GM23248 (cell line): ENCODE measurements around the gene EMC6.

Experiments
- EZH2 ChIP-seq: fragments of 200-600 bp; sonication (generic); IDR thresholded peaks from 2 replicates; pipeline ENCODE4 v1.6.1; 2018; ENCODE audit warnings: antibody characterized with exemption, mild to moderate bottlenecking; ENCODE audit not compliant: insufficient read depth, poor library complexity, severe bottlenecking
- EZH2phosphoT487 ChIP-seq: fragments of 200-600 bp; sonication (generic); IDR thresholded peaks from 2 replicates; pipeline ENCODE4 v1.6.1; 2018; ENCODE audit warnings: antibody characterized with exemption, moderate library complexity, mild to moderate bottlenecking, low read depth; ENCODE audit not compliant: insufficient read depth

DNA sequence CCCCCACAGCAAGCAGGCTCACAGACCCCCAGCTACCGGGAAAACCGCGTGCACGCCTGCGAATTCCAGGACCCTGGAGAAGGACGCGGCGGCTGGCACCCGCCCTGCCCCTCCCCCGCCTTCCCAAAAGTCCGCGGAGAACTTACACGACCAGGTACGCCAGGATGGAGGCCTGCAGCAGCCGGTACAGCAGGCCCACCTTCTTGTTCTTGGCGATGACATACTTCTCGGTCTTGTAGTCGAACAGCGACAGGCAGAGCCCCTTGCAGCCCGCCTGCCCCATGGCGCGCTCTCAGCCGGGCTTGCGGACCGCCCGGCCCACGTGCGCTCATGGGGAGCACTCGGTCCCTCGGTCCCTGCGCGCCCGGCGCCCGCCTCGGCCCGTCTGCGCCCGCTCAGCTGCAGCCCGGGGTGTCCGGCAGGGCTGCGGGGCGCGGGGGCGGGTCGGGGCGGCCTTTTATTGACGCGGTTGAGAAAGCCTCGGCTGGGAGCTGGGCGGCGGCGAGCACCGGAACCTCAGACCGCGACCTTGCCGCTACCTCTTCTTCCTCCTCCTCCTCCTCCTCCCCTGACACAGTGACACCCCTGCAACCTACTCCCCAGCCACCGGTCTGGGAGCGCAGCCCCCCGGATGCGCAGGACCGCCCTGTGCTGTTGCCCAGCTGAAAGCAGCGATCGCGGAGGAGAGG lies 27.3 kb downstream of the EMC6 start, which contains the start of gene P2RX5:
- no peak for TF ChIP-seq EZH2
- TF ChIP-seq EZH2phosphoT487, result no peak
